ENCODE results near the gene PXMP2.

DNA sequence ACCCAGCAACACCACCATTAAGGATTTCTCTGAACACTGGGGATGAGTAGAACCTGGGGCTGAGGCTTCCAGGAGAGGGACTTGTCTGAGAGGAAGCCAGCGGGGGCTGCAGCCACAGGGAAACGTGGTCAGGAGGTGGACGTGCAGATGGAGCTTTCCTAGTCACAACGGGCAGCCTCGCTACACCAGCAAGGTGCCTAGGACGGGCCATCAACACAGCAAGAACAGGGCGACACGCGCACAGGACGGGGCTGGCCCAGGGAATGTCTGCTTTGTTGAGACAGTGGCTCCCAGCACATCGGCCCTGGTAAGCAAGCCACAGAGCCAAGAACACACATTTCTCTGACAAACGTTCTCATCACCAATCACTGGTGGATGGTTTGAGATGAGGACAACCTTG is 49.0 kb downstream of the PXMP2 start:
- TF ChIP-seq POLR2A (IDR thresholded peaks at IDR 0.05; ENCODE audit: low read length) (no peak), GATA1 (IDR thresholded peaks at IDR 0.05; ENCODE audit: low read depth, low read length) (no peak)

Data from erythroblast (primary cell).